G401 (cell line): ENCODE measurements around the gene DCT. TPM values are rescaled to one million over a fixed set of nuclear protein-coding genes. Genes with fewer than 3 reads are reported as not detected.

ENCODE experiments used
- DNase-seq: peaks from one replicate; pipeline ENCODE4 v3.0.0-alpha.2; 2015; ENCODE audit warnings: low spot score
- in situ Hi-C: cut with HindIII; loops from 2 replicates; pipeline ENCODE4 v1.10.0; 2016; ENCODE audit warnings: low sequenced_read_pairs, mixed read lengths
- total RNA-seq: library from RNA; depleted of rRNA; stranded (reverse); fragments of >200 nt; shearing (Covaris generic); gene quantifications from 2 replicates; pipeline ENCODE4 v1.2.3, GENCODE V29; 2014

The DCT gene
- total RNA-seq, 1 experiment from 2014 or later: 0.47 TPM

GRCh38 chr13:94459116-94459515 is 20.4 kb downstream of the DCT start:
- in situ Hi-C loops: no loop called here
- DNase-seq: no peak

DNA sequence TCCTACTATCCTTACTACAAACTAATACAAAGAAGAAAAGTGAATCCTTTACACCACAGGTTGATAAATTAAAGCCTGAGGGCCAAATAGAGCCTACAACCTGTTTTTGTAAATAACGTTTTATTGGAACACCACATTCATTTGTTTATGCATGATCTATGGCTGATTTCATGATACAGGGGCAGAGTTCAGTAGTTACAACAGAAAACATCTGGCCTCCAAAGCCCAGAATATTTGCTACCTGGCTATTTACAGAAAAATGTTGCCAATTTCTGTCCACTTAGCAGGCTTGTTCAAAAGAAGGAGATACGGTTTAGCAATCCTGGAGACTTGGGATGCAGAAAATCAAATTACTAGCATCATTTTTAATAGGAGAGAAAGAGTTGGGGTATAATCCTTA is 24.1 kb downstream of the DCT start:
- no peak for DNase-seq
- in situ Hi-C loops: no loop called here

GRCh38 chr13:94454906-94455305 is 24.6 kb downstream of the DCT start:
- in situ Hi-C loops: no loop called here
- no peak for DNase-seq

- in situ Hi-C loops: no loop called here
- no peak for DNase-seq
Measured at GRCh38 chr13:94454334-94454733, 25.1 kb downstream of the DCT start.

DNA sequence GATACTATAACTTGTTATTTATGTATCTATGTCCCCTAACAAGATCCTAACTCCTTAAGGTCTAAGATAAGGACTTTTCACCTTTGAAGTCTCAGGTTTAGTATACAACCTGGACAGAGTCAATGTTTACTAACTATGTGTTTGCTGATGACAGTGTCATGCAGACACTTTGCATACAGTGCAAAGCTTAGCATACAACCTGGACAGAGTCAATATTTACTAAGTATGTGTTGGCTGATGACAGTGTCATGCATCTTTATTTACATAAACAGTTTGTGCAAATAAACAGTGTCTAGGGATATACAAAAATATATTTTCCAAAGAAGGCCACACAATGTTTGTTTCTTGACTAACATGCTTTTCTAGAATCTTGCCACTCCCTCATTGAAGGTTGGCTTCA is 34.7 kb downstream of the DCT start:
- DNase-seq: no peak
- in situ Hi-C loops: no loop called here

DNA sequence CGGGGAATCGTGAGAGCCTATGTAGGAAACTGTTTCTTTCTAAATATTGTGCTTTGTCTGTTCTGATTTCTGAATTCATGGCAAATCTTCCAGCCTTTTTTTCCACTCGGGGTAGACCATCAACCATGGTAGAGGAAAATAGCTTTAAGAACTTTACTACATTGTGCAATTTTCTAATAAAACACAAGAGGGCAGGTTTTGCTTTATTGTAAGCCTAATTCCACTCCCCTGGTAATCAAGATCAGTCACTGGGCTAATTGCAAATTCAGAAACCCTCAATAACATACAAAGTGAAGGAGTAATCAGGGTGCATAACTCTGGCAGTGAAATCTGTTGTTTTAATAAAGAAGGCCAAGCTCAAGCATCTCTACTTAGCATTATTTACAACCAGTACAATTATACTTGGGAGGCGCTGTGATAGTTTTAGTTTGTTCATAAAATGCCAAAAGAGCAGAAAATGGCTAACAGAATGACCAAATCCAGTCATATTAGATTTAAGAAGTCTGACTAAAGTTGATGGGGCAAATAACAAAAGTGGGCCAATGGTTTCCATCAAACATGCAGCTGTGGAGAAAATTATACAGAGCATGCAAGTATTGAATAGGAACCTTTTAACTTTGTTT is 43.8 kb downstream of the DCT start:
- peak; percentile 65 for DNase-seq
- in situ Hi-C loops: no loop called here

DNA sequence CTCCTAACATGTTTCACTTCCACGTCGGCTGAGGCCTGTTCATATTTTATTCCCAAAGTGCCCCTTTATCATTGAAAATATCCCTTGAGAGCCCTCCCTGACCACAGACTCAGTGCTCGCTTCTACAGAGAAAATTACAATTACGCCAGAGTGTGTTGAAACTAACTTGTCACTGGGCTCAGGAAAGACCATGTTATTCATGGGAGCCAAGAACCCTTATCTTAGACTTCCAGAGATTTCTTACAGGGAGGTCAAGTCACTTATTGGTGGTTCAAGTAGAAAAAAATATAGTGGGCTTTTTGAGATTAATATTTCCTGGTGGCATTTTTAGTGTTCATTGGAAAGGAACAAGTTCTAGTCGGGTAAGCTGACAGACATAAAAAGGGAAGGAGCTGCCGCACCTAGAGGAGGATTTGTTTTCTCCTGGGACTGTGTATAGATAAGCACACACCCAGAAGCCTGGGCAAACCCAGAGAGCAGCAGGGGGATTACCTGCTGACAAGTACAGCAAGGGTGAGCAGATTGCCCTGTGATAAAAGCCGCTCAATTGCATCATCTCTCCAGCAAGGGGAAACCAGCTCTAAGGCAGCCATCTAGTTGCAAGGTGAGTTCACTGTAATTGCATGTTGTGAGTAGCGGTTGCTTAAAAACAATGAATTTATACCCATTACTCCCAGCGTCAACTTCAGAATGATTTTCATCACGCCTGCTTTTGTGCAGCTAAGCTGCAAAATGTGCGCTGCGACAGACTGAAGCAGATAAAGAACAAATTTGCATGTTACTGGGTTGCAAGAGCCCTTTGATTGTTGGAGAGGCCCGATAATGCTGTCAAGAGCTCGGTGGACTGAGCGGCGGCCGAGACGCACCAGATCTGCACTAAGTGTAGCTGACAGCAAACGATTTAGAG is 46.2 kb downstream of the DCT start:
- in situ Hi-C loops: no loop called here
- DNase-seq: no peak

- DNase-seq: no peak
- in situ Hi-C loops: no loop called here
Measured at GRCh38 chr13:94431987-94432386, 47.5 kb downstream of the DCT start.

DNA sequence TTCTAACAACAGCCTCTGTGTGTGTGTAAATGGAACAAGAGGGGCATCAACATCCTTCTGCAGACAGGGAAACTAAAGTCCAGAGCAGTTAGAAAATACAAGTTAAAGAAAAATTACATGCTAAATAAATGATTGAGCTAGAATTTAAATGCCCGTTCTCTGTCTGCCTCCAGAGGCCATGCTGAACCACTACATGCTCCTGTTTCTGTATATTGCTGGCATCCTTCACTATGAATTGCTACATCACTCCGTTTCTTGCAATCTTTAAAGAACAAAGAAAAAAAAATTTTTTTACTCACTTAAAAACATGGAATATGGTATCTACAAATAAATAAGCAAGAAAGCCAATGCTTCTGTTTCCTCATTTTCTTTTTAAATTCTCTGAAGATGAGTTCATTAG is 47.9 kb downstream of the DCT start:
- in situ Hi-C loops: no loop called here

DNA sequence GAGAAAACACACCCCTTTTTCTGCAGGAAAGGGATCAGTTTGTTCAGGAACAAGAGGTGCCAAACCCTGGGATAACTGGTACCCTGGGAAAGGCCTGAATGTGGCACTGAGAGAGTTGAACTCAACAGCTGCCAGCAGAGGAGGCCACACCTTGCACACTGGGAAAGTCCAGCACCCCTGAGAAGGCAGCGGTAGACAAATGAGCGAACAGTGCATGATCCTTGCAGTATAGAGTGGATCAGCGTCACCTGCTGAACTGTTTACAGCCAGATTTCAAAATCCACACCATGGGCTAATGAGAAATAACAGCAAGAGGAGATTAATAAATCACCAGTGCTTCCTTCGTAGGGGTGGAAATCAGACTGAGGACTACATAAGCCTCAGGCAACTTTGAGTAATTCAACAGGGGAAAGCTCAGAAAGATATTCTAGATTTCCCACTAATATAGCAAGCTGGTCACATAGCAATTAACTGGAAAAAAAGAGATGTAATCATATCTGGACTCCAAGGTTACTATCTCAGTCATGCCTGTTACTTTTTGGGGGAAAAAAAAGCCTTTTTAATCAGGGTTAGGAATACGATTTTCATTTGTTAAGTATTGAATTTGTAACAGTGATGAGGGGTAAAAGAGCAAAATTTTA is 52.0 kb downstream of the DCT start:
- DNase-seq: no peak
- in situ Hi-C loops: no loop called here

More for the DNA sequence above, 47.9 kb downstream of the DCT start:
- DNase-seq: no peak

GRCh38 chr13:94419925-94420305 is 59.6 kb downstream of the DCT start:
- no peak for DNase-seq
- in situ Hi-C loops: no loop called here

- DNase-seq: no peak
- in situ Hi-C loops: no loop called here
Measured at GRCh38 chr13:94419304-94419924, 60.1 kb downstream of the DCT start.

- DNase-seq: no peak
- in situ Hi-C loops: no loop called here
Measured at GRCh38 chr13:94417294-94417693, 62.2 kb downstream of the DCT start.

DNA sequence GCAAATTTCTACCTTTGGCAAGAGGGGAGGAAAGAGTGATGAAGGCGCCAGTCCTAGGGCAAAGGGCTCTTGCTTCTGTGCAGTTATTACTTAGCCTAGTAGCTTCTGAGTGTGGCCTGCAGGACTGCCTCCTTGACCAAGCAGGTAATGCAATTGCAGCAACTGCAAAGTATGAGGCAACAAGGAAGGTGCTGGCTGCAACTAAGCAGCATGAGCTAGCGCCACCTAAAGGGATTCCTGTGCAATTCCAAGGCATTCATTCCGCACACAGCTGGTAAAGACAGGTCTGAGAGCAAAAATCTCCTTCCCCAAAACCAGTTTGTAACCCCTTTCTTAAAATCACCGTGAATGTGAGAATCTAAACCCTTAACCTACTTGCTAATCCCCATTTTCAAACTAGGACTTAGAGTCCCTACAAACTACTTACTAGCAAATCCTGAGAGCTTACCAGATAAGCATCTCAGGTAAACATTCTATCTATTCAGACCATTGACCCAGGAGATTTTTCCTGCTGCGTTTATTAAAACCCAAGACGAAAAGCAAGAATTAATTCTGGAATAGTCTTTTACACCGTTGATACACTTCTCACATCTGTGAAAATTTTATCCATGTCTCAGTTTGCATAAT is 62.9 kb downstream of the DCT start:
- in situ Hi-C loops: no loop called here
- peak; percentile 7 for DNase-seq

DNA sequence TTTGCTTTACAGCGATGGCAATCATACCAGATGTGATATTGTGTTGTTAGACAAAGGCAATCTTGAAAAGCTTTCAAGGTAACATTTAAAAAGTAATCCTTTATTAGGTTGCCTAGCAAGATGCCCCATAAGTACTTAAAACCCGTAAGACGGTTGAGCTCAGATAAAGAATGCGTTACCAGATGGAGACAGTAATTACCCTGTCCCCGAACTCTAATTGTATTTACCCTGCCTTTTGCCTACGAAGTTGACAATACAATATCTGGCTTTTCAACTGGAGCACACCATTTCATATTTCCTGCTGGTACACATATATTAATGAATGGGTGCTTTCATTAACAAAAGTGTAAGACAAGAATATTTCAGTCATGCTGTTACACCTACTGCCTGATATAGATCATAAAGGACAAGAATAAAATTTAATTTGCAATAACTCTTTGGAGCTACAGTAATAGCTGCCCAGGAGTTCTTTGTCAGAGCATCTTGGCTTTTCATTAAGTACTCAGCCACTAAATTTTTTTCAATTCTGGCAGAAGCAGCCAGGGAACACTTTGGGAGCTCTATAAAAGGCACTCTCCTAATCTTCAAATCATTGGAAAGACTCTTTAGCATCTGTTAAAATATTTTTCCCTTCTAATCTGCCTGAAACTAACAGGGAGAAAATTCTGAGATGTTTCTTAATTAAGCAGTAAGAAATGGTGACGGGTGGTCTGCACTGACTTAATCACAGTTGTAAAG is 63.8 kb downstream of the DCT start:
- in situ Hi-C loops: no loop called here
- no peak for DNase-seq

- DNase-seq: no peak
- in situ Hi-C loops: no loop called here
Measured at GRCh38 chr13:94414708-94415107, 64.8 kb downstream of the DCT start.

DNA sequence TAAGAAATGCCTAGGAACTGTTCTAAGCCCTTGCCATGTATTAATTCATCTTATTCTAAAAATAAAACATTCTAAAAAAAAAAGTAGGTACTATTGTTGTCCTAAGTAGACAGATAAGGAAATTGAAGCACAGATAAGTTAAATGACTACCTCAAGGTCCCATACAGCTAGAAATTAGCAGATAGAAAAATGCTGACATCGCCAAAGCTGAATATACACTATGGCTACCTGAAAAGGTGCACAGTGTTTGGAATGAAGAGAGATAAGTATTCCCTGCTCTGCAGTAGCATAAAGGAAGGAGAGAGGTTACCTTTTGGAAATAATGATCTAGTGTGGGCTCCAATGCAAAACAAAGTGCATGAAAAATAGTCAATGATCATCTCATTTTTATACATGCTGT is 65.3 kb downstream of the DCT start:
- in situ Hi-C loops: no loop called here
- no peak for DNase-seq

GRCh38 chr13:94413598-94413944 is 65.9 kb downstream of the DCT start:
- in situ Hi-C loops: no loop called here
- DNase-seq: no peak
